Measurements from ENCODE around the gene HS3ST5. TPM values are rescaled to one million over a fixed set of nuclear protein-coding genes. Genes with fewer than 3 reads are reported as not detected.
"Not testable (repeated sequence)": the region's sequence is repeated elsewhere in the genome, so short reads cannot be mapped to it uniquely, and the experiment has no call there.

The HS3ST5 gene
- total RNA-seq, 1 experiment from 2014 or later = 0.09 TPM

DNA sequence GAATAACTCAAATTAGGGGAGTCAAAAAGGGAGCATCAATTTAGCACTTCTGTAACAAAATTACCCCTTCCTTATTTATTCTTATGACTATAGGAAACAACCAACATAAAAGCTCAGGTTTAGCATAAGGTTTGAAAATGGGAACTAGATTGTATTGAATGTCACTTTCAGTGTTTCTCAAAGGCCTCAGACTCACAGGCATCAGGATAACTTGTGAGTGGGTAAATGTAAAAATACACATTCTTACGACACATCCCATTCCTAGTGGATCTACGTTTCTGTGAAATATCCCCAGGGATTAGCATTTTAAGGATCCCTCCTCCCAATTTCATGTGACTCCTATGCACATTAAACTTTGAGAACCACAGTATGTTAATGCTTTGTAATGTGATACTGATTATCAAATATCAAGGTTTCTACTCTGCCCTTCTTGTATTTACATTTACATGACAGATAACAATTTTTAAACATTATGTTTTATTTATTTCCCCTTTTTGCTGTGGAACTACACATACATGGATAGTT is 114.8 kb downstream of the HS3ST5 start:
- Histone ChIP-seq H2AFZ (no peak overlapping the region), H4K20me1 (ENCODE audit: insufficient read depth) (no peaks in the 10 kb centered on the region), H3K9me3 (ENCODE audit: insufficient read depth, low read depth) (no peaks in the 10 kb centered on the region), H3K36me3 (ENCODE audit: low read depth) (no peaks in the 10 kb centered on the region), H3K27me3 (ENCODE audit: insufficient read depth, low read depth) (no peaks in the 10 kb centered on the region), H3K4me1 (replicated peaks; ENCODE audit: insufficient read depth) (no peaks in the 10 kb centered on the region), H3F3A (ENCODE audit: insufficient read depth, low read depth) (no peaks in the 10 kb centered on the region), H3K79me2 (ENCODE audit: low read depth) (no peaks in the 10 kb centered on the region), H3K9me2 (ENCODE audit: insufficient read depth) (no peaks in the 10 kb centered on the region), H3K4me2 (no peak overlapping the region), H3K27ac (no peak overlapping the region), H3K4me3 (no peak overlapping the region)
- TF ChIP-seq CTCF (conservative IDR thresholded peaks at IDR 0.05) (no peak), EZH2 (IDR thresholded peaks at IDR 0.05; ENCODE audit: low read depth) (no peak)
- intact Hi-C loops (cut with micrococcal nuclease; ENCODE audit: unreplicated experiment) = no loop called here
- DNase-seq = no peak
- CTCF ChIA-PET = interaction anchor here (0.9 kb wide), 1 partner anchor 1267 kb away, joined by 4 read pairs; no protein-coding TSS in a partner anchor
- no TSS peak for BruUV-seq (replicated peaks)
- POLR2A ChIA-PET (ENCODE audit: unreplicated experiment) = no interaction called here

DNA sequence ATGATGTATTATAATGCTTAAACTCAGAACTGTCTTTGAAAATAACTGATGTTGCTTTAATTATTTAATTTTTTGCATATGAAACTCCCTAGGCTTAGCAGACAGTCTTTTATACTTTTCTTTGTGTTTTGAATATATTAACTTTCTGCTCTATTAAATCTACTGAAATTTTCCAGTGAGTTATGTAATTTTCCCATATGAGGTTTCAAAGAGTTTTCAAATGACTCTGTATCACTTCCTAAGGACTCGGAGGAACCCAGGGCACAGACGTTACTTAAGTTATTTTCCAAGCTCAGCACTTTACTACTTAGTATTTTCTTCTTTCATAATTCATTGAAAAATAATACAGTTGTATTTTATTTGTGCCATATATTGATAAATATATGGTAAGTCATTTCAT is 122.6 kb downstream of the HS3ST5 start:
- TF ChIP-seq EZH2 (IDR thresholded peaks at IDR 0.05; ENCODE audit: low read depth) = no peak
- Histone ChIP-seq H3K36me3 (ENCODE audit: low read depth) (no peaks in the 10 kb centered on the region), H3K4me1 (replicated peaks; ENCODE audit: insufficient read depth) (no peaks in the 10 kb centered on the region), H3K4me3 (no peak overlapping the region), H3F3A (ENCODE audit: insufficient read depth, low read depth) (no peaks in the 10 kb centered on the region), H3K4me2 (no peak overlapping the region), H3K27ac (no peak overlapping the region), H3K9me3 (ENCODE audit: insufficient read depth, low read depth) (no peaks in the 10 kb centered on the region), H4K20me1 (ENCODE audit: insufficient read depth) (no peaks in the 10 kb centered on the region), H3K27me3 (ENCODE audit: insufficient read depth, low read depth) (no peaks in the 10 kb centered on the region), H3K79me2 (ENCODE audit: low read depth) (no peaks in the 10 kb centered on the region), H3K9me2 (ENCODE audit: insufficient read depth) (no peaks in the 10 kb centered on the region), H2AFZ (no peak overlapping the region)
- POLR2A ChIA-PET (ENCODE audit: unreplicated experiment) = no interaction called here
- CTCF ChIA-PET = no interaction called here
- intact Hi-C loops (cut with micrococcal nuclease; ENCODE audit: unreplicated experiment) = no loop called here
- no TSS peak for BruUV-seq (replicated peaks)
- no peak for DNase-seq

DNA sequence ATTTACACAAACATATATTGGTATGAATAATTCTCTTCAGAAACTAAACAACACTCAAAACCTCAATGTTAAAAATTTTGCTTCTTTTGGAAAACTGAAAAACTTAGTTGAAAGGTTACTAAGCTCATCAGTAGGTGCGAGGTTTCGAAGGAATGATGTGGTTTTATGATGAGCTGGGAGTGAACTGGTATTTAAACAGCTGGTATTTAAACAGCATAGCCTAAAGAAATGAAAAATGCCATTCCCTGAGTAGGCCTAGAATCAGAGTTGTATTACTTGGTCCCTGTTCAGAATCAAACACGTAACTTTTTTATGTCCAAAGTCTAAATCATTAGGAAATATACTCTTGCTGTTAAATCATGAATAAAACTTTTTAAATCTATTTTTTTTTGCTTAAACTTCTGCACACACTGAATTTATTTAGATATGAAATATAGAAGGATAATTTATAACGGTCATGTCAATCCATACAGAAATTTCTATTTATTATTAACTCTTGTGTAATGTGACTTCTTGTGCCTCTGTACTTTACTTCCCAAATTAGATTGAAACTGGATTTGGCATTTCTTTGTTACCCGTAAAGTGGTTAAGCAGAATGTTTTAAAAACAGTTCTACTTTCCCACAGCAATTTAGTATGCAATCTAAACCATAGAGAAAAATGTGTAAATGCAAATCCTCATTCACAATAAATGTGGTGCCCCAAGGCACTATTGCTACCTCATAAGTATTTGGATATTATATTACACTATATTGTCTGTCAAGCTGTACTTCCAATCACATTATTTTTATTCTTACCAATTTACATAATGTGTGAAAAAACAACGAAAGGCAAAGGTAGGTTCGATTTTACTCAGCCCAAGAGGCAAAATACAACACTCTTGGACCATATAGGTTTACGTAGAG is 124.1 kb downstream of the HS3ST5 start:
- no peaks in the 10 kb centered on the region for H3K9me2 ChIP-seq (ENCODE audit: insufficient read depth)
- CTCF ChIA-PET = no interaction called here
- no peak overlapping the region for H3K4me2 ChIP-seq
- H3K4me3 ChIP-seq = no peak overlapping the region
- no peaks in the 10 kb centered on the region for H3K36me3 ChIP-seq (ENCODE audit: low read depth)
- no peaks in the 10 kb centered on the region for H3K4me1 ChIP-seq (replicated peaks; ENCODE audit: insufficient read depth)
- H3K27me3 ChIP-seq (ENCODE audit: insufficient read depth, low read depth) = no peaks in the 10 kb centered on the region
- no TSS peak for BruUV-seq (replicated peaks)
- H3K9me3 ChIP-seq (ENCODE audit: insufficient read depth, low read depth) = no peaks in the 10 kb centered on the region
- TF ChIP-seq CTCF (conservative IDR thresholded peaks at IDR 0.05) (no peak), EZH2 (IDR thresholded peaks at IDR 0.05; ENCODE audit: low read depth) (no peak)
- H3K27ac ChIP-seq = no peak overlapping the region
- no peak for DNase-seq
- H2AFZ ChIP-seq = no peak overlapping the region
- H3K79me2 ChIP-seq (ENCODE audit: low read depth) = no peaks in the 10 kb centered on the region
- H3F3A ChIP-seq (ENCODE audit: insufficient read depth, low read depth) = no peaks in the 10 kb centered on the region
- intact Hi-C loops (cut with micrococcal nuclease; ENCODE audit: unreplicated experiment) = no loop called here
- H4K20me1 ChIP-seq (ENCODE audit: insufficient read depth) = no peaks in the 10 kb centered on the region
- POLR2A ChIA-PET (ENCODE audit: unreplicated experiment) = no interaction called here

GRCh38 chr6:114217996-114218395 is 124.8 kb downstream of the HS3ST5 start:
- not testable (repeated sequence) for DNase-seq

More at GRCh38 chr6:114217996-114218395, 124.8 kb downstream of the HS3ST5 start:
- POLR2A ChIA-PET (ENCODE audit: unreplicated experiment); H2AFZ ChIP-seq; H3K79me2 ChIP-seq (ENCODE audit: low read depth); H3K9me2 ChIP-seq (ENCODE audit: insufficient read depth); intact Hi-C loops (cut with micrococcal nuclease; ENCODE audit: unreplicated experiment); BruUV-seq (replicated peaks); H3K27me3 ChIP-seq (ENCODE audit: insufficient read depth, low read depth); CTCF ChIA-PET; H3K4me3 ChIP-seq; H3K9me3 ChIP-seq (ENCODE audit: insufficient read depth, low read depth); H4K20me1 ChIP-seq (ENCODE audit: insufficient read depth); H3K27ac ChIP-seq; H3K4me1 ChIP-seq (replicated peaks; ENCODE audit: insufficient read depth); H3F3A ChIP-seq (ENCODE audit: insufficient read depth, low read depth); H3K36me3 ChIP-seq (ENCODE audit: low read depth); H3K4me2 ChIP-seq: not testable (repeated sequence)

All from PC-9 (cell line).